Endothelial cell of umbilical vein (primary cell): Measurements from ENCODE around the gene HDDC2. TPM values are rescaled to one million over a fixed set of nuclear protein-coding genes. Genes with fewer than 3 reads are reported as not detected.
"Not testable (repeated sequence)": the region's sequence is repeated elsewhere in the genome, so short reads cannot be mapped to it uniquely, and the experiment has no call there.

Experiments
- BruUV-seq: library from RNA; stranded (reverse); fragments of 400-500 nt; replicated peaks from 2 replicates; lab custom pipeline; 2021; lab: Mats Ljungman, UMichigan
- CTCF ChIA-PET: fragments of 300-600, 350-600 bp; sonication (Branson Sonifier 250); formaldehyde crosslinking; loops from one replicate; lab custom pipeline; 2021; ENCODE audit warnings: antibody characterized with exemption, inconsistent platforms; lab: Charles Lee
- POLR2A ChIA-PET: fragments of 300-600, 350-600 bp; sonication (Branson Sonifier 250); formaldehyde crosslinking; loops from one replicate; lab custom pipeline; 2021; ENCODE audit warnings: antibody characterized with exemption, inconsistent platforms; lab: Charles Lee
- DNase-seq: peaks from one replicate; pipeline ENCODE4 v3.0.0-alpha.2; 2011; ENCODE audit warnings: low read depth, low spot score
- FAIRE-seq: peaks from 2 replicates; lab custom pipeline; 2011; peaks lifted over from hg19 to GRCh38; lab: Jason Lieb, UNC
- H2AFZ ChIP-seq: 2 replicates; pipeline ENCODE4 v1.6.0; 2012; ENCODE audit warnings: low read depth, low read length, control low read depth, inconsistent platforms
- H3K27ac ChIP-seq: 2 replicates; pipeline ENCODE4 v1.5.1; 2011; ENCODE audit warnings: low read depth, mild to moderate bottlenecking, control low read depth, low read length, moderate library complexity; ENCODE audit not compliant: insufficient read depth
- H3K27me3 ChIP-seq, 2 experiments: 2 replicates each; pipeline versions ENCODE4 v1.6.0 to v1.6.1; 2011; ENCODE audit warnings: low read length in 2 of 2, mixed read lengths in 1 of 2; ENCODE audit not compliant: control insufficient read depth in 2 of 2, insufficient read depth in 2 of 2
- H3K36me3 ChIP-seq, 2 experiments: 2 replicates in 1 of 2; 3 replicates in 1 of 2; pipeline ENCODE4 v1.5.1; 2011; ENCODE audit warnings: low read length in 2 of 2, mild to moderate bottlenecking in 1 of 2, moderate library complexity in 1 of 2; ENCODE audit not compliant: control insufficient read depth in 2 of 2, insufficient read depth in 2 of 2; ENCODE audit errors: extremely low read depth in 1 of 2
- H3K4me1 ChIP-seq: 3 replicates; pipeline ENCODE4 v1.5.1; 2011; ENCODE audit warnings: mild to moderate bottlenecking, low read length; ENCODE audit not compliant: control insufficient read depth, insufficient read depth; ENCODE audit errors: extremely low read depth
- H3K4me2 ChIP-seq: 2 replicates; pipeline ENCODE4 v1.6.1; 2011; ENCODE audit warnings: low read length, control low read depth, mixed read lengths; ENCODE audit not compliant: insufficient read depth
- H3K4me3 ChIP-seq, 3 experiments: fragments of 200-600 bp in 1 of 3; sonication (generic), shearing (Covaris generic) in 1 of 3; replicated peaks in 1 of 3; 2 replicates each; pipeline ENCODE4 v1.5.1; 2011 to 2016; ENCODE audit warnings: control low read depth in 3 of 3, low read length in 3 of 3, mild to moderate bottlenecking in 2 of 3, inconsistent platforms in 1 of 3, low read depth in 1 of 3, moderate library complexity in 1 of 3; ENCODE audit not compliant: insufficient read depth in 1 of 3
- H3K79me2 ChIP-seq: 2 replicates; pipeline ENCODE4 v1.6.0; 2012; ENCODE audit warnings: low read length, inconsistent platforms; ENCODE audit not compliant: control insufficient read depth, insufficient read depth
- H3K9ac ChIP-seq: replicated peaks from 2 replicates; pipeline ENCODE3; 2011; ENCODE audit warnings: low read length, control low read depth; ENCODE audit not compliant: insufficient read depth; ENCODE audit errors: extremely low read depth
- H3K9me1 ChIP-seq: replicated peaks from 3 replicates; pipeline ENCODE4 v1.6.0; 2011; ENCODE audit warnings: mild to moderate bottlenecking, low read length; ENCODE audit not compliant: control insufficient read depth, insufficient read depth; ENCODE audit errors: extremely low read depth
- H3K9me3 ChIP-seq: replicated peaks from 2 replicates; pipeline ENCODE4 v1.5.1; 2012; ENCODE audit warnings: low read length, inconsistent platforms; ENCODE audit not compliant: control insufficient read depth, insufficient read depth
- H4K20me1 ChIP-seq: replicated peaks from 2 replicates; pipeline ENCODE3; 2011; ENCODE audit warnings: mild to moderate bottlenecking, low read length; ENCODE audit not compliant: control insufficient read depth, insufficient read depth; ENCODE audit errors: extremely low read depth
- dilution Hi-C: fragments of 300-500 bp; cut with MboI; formaldehyde crosslinking; loops from one replicate; pipeline ENCODE4 v1.15.0; 2019; ENCODE audit warnings: low sequenced_read_pairs; ENCODE audit not compliant: extremely low pct_ligation_motif_present
- intact Hi-C: fragments of 100-400 bp; cut with micrococcal nuclease; formaldehyde crosslinking; loops from one replicate; pipeline ENCODE4 v1.10.0; 2022
- polyA plus RNA-seq, 4 experiments: library from polyadenylated mRNA; depleted of rRNA in 3 of 4; stranded (reverse) in 3 of 4; unstranded in 1 of 4; fragments of >200 nt; gene quantifications; 2 replicates each; pipeline versions ENCODE4 v1.2.1 to v1.2.3, GENCODE V29; 2011 to 2012; ENCODE audit warnings: missing spikeins in 1 of 4
- total RNA-seq: library from RNA; stranded (reverse); gene quantifications from 2 replicates; pipeline ENCODE4 v1.2.3, GENCODE V29; 2021

Gene HDDC2
- total and polyA plus RNA-seq, 2 donors (not counting 3 experiments of a cell fraction or from before 2014, with no cell fraction given) = 12.6 to 13.6 TPM

DNA sequence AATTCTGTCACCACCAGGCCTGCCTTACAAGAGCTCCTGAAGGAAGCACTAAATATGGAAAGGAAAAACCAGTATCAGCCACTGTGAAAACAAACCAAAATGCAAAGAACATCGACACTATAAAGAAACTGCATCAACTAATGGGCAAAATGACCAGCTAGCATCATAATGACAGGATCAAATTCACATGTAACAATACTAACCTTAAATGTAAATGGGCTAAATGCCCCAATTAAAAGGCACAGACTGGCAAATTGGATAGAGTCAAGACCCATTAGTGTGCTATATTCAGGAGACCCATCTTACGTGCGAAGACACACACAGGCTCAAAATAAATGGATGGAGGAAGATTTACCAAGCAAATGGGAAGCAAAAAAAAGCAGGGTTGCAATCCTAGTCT lies 19.3 kb downstream of the HDDC2 start:
- H3K4me2 ChIP-seq, dilution Hi-C loops, intact Hi-C loops, H3K9me1 ChIP-seq, H3K4me3 ChIP-seq, H3K4me1 ChIP-seq, H3K9ac ChIP-seq, H3K79me2 ChIP-seq, H3K27me3 ChIP-seq, DNase-seq, H4K20me1 ChIP-seq, POLR2A ChIA-PET, H3K9me3 ChIP-seq, H3K27ac ChIP-seq, FAIRE-seq, H2AFZ ChIP-seq, BruUV-seq, H3K36me3 ChIP-seq: not testable (repeated sequence)
- CTCF ChIA-PET = interaction anchor here (1.2 kb wide), 1 partner anchor 18 kb away, joined by 3 read pairs; no protein-coding TSS in a partner anchor

DNA sequence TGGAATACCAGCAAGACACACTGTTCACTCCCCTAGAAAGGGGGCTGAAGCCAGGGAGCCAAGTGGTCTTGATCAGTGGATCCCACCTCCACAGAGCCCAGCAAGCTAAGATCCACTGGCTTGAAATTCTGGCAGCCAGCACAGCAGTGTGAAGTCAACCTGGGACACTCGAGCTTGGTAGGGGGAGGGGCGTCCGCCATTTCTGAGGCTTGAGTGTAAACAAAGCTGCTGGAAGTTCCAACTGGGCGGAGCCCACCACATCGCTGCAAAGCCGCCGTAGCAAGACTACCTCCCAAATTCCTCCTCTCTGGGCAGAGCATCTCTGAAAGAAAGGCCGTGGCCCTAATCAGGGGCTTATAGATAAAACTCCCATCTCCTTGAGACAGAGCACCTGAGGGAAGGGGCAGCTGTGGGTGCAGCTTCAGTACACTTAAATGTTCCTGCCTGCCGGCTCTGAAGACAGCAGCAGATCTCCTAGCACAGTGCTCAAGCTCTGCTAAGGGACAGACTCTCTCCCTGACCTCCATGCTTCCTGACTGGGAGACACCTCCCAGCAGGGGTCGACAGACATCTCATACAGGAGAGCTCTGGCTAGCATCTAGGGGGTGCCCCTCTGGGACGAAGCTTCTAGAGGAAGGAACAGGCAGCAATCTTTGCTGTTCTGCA lies 21.3 kb downstream of the HDDC2 start:
- H3K27me3 ChIP-seq, H2AFZ ChIP-seq, H3K79me2 ChIP-seq, H3K9me3 ChIP-seq, intact Hi-C loops, dilution Hi-C loops, POLR2A ChIA-PET, H3K27ac ChIP-seq, BruUV-seq, H4K20me1 ChIP-seq, FAIRE-seq, H3K36me3 ChIP-seq, H3K9me1 ChIP-seq, H3K4me2 ChIP-seq, H3K4me1 ChIP-seq, H3K4me3 ChIP-seq, H3K9ac ChIP-seq, DNase-seq: not testable (repeated sequence)
- CTCF ChIA-PET = interaction anchor here (1.2 kb wide), 1 partner anchor 16 kb away, joined by 3 read pairs; no protein-coding TSS in a partner anchor
